ENCODE results near the gene PTGIS. TPM values are rescaled to one million over a fixed set of nuclear protein-coding genes. Genes with fewer than 3 reads are reported as not detected.

Gene PTGIS
- total and polyA plus RNA-seq, 5 experiments from 2014 or later = not detected

DNA sequence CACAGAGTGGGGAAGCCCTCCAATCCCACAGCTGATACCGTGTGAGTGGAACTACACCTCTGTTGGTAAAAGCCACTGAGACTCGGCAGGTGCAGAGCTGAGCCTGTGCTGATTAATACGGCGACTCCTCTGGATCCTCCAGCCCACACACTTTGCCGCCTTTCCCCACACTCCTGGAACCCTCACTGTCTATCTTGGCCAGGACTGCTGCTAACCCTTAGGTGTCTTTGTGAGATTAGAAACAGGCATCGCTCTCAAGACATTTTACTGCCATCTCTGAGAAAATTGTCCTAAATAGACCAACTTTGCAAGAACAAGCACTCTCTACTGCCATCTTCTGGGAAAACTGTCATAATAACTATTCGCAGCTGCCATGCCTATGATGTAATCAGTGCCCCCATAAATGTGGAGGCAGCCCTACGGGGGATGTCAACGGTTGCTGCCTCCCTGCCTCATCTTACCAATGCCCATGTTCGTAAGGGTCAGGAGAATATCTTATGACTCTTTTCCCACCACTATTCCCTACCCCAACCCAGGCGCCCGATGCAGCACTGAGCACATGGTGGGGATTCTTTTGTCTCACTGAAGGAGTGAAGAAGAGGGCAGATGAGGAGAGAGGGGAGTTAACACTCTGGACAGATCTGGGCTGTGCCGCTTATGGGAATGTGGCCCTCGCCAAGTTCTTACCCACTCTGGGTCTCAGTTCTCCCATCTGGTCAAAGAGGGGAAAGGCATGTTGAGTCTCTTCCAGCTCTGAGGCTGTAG, 59.3 kb downstream of the PTGIS start:
- no peak overlapping the region for H3K27ac Mint-ChIP-seq
- peak in 4 of 10 donors; percentile 4 to 45 (median 24) for DNase-seq
- H3K9me3 Mint-ChIP-seq = no peaks in the 10 kb centered on the region
- no peak overlapping the region for H3K4me3 Mint-ChIP-seq
- POLR2A ChIA-PET = no interaction called here
- ATAC-seq = no peak
- H3K4me1 Mint-ChIP-seq = peaks cover 0 to 4% (median 0%) of the 10 kb centered on the region in 4 donors
- peaks cover 17 to 45% (median 27%) of the 10 kb centered on the region in 5 donors for H3K27me3 Mint-ChIP-seq
- H3K36me3 Mint-ChIP-seq = no peaks in the 10 kb centered on the region

DNA sequence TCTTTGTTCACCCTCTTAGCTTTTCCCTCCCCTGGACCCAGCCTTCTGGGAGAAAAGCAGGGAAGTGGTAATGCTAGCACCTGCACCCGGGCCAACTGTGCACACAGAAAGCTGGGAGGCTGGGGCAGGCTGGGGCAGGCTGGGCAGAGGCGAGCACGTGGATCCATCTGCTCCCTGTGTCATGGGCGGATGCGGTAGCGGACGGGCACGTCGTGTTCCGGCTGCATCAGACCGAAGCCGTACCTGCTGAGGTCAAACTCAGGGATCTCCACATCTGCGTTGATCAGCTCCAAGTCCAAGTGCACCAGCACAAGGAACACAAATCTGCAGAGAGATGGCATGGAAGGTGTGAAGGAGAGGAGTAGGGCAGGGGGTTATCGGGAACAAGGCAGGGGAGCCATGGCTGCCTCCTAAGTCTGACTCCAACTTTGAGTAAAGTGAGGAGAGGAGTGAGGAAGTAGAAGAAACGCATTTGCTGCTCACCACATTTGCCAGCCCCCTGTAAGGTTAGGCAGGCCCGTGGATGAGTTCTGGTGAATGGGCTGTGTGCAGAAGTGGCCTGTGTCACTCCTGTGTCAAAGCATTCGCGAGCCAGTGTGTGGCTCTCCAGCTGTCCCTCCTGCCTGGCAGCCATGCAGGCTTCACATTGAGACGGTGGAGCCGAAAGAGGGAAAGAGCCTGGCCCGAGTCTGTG, 60.0 kb downstream of the PTGIS start:
- peaks cover 19 to 49% (median 30%) of the 10 kb centered on the region in 5 donors for H3K27me3 Mint-ChIP-seq

DNA sequence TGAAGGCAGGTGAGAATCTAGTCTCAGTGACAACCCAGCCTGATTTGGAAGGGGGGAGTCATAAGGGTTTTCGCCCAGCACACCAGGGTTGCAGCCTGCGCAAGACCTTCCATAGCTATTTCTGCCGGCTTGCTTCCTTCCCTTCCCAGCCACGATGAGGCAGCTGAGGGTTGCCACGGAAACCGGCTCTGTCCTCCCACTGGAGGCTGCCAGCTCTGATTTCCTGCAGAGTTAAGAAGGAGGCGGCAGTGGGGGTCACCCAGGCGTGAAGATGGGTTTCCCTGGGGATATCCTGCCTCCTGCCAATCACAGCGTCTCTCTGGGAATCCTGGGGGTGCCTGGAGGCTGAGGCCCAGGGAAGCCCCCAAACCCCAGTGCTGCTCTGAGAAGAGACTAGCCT, 62.4 kb downstream of the PTGIS start:
- Mint-ChIP-seq H3K27ac (no peak overlapping the region), H3K36me3 (no peaks in the 10 kb centered on the region)
- POLR2A ChIA-PET = interaction anchor here (0.6 kb wide), 1 partner anchor 20 kb away, joined by 3 read pairs; no protein-coding TSS in a partner anchor

More for the DNA sequence above, 60.0 kb downstream of the PTGIS start:
- Mint-ChIP-seq H3K36me3 (no peaks in the 10 kb centered on the region), H3K4me3 (no peak overlapping the region), H3K4me1 (peaks cover 0 to 4% (median 0%) of the 10 kb centered on the region in 4 donors), H3K9me3 (no peaks in the 10 kb centered on the region), H3K27ac (no peak overlapping the region)
- DNase-seq (no peak), ATAC-seq (no peak)
- POLR2A ChIA-PET = no interaction called here

DNA sequence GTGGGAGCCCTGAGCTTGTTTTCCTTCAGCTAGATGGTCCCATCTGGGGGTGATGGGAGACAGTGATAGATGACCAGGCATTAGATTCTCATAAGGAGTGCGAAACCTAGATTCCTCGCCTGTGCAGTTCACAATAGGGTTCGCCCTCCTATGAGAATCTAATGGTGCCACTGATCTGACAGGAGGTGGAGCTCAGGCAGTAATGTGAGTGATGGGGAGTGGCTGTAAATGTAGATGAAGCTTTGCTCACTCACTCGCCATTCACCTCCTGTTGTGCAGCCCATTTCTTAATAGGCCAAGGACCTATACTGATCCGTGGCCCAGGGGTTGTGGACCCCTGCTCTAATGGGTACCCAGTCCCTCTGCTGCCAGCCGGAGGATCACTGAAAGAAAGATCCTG, 64.8 kb downstream of the PTGIS start:
- peaks cover 12 to 30% (median 27%) of the 10 kb centered on the region in 5 donors for H3K27me3 Mint-ChIP-seq
- no peak overlapping the region for H3K27ac Mint-ChIP-seq
- DNase-seq (no peak), ATAC-seq (no peak)
- H3K9me3 Mint-ChIP-seq = peaks cover 0 to 5% (median 0%) of the 10 kb centered on the region in 9 donors
- no peaks in the 10 kb centered on the region for H3K4me1 Mint-ChIP-seq
- no peaks in the 10 kb centered on the region for H3K36me3 Mint-ChIP-seq
- no peak overlapping the region for H3K4me3 Mint-ChIP-seq
- POLR2A ChIA-PET = no interaction called here

More for the DNA sequence above, 62.4 kb downstream of the PTGIS start:
- ATAC-seq = no peak
- Mint-ChIP-seq H3K27me3 (peaks cover 18 to 46% (median 30%) of the 10 kb centered on the region in 5 donors), H3K4me3 (no peak overlapping the region), H3K4me1 (peaks cover 0 to 4% (median 0%) of the 10 kb centered on the region in 4 donors), H3K9me3 (peaks cover 0 to 2% (median 0%) of the 10 kb centered on the region in 9 donors)
- DNase-seq = no peak

DNA sequence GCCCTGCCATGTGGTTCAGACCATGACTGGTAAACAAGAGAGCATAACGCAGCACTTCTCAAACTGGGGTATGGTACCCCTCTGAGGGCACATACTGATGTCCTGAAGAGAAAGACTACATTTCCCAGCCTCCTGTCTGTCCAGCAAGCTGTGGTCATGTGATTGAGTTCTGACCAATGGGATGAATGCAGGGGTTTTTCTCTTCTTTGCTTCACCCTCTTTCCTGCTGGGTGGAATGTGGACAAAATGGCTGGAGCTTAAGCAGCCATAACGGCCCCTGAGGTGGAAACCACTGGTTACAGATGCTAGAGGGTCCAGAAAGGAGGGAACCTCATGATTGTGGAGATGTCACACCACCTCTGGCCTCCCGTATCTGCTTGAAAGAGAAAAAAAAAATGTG, 66.0 kb downstream of the PTGIS start:
- DNase-seq = no peak
- Mint-ChIP-seq H3K4me1 (peaks cover 0 to 3% (median 0%) of the 10 kb centered on the region in 4 donors), H3K9me3 (peaks cover 0 to 5% (median 0%) of the 10 kb centered on the region in 9 donors), H3K4me3 (no peak overlapping the region), H3K36me3 (no peaks in the 10 kb centered on the region), H3K27ac (no peak overlapping the region), H3K27me3 (peaks cover 9 to 35% (median 30%) of the 10 kb centered on the region in 5 donors)
- POLR2A ChIA-PET = no interaction called here
- no peak for ATAC-seq

DNA sequence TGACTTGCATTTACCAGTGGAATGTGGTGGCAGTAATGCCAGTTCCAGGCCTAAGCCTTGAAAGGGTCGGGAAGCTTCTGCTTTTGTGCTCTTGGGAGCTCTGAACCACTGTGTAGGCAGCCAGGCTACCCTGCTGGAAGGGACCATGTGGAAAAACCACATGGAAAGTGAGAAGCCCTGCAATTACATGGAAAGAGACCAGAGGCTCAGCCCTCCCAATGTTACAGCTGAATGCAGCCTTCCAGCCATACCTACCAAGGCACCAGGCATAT, 70.6 kb downstream of the PTGIS start:
- H3K9me3 Mint-ChIP-seq = peaks cover 0 to 5% (median 0%) of the 10 kb centered on the region in 9 donors
- no peak overlapping the region for H3K27ac Mint-ChIP-seq
- POLR2A ChIA-PET = no interaction called here
- peaks cover 15 to 29% (median 26%) of the 10 kb centered on the region in 5 donors for H3K27me3 Mint-ChIP-seq
- H3K4me1 Mint-ChIP-seq = peaks cover 0 to 4% (median 0%) of the 10 kb centered on the region in 4 donors
- H3K36me3 Mint-ChIP-seq = no peaks in the 10 kb centered on the region
- ATAC-seq (no peak), DNase-seq (no peak)
- no peak overlapping the region for H3K4me3 Mint-ChIP-seq

DNA sequence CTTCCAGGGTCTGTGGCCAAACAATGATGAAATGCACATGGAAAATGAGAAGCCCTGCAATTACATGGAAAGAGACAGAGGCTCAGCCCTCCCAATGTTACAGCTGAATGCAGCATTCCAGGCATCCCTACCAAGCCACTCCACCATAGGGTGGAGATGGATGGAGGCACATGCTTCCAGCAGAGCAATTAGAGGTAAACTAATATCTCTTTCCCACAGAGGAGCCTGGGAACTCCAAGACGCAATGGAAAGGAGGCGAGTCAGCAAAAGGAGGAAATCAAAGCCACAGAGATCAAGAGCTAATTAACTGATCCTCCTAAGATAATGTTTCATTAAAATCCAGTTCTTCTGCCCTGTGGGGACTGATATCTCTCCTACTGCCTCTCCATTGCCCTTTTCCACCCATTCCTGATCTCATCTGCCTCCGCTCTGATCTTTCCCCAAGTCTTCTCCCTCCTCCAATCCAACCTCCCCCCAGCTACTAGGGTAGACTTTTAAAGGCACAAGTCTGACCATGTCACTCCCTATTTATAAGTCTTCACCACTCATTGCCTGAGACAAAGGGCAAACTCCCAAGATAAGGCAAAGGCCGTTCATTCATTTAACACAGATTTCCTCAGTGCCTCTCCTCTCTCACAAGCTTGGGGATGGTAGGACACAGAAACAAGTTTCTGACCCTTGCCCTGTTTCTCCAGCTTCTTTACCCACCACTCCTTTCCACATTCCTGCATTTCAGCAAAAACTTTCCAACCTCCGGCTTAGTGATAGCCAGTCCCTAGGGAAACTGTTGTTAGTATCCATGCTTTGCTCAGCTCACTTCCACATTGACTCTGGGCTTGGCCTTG, 71.2 kb downstream of the PTGIS start:
- POLR2A ChIA-PET = no interaction called here
- H3K36me3 Mint-ChIP-seq = no peaks in the 10 kb centered on the region

DNA sequence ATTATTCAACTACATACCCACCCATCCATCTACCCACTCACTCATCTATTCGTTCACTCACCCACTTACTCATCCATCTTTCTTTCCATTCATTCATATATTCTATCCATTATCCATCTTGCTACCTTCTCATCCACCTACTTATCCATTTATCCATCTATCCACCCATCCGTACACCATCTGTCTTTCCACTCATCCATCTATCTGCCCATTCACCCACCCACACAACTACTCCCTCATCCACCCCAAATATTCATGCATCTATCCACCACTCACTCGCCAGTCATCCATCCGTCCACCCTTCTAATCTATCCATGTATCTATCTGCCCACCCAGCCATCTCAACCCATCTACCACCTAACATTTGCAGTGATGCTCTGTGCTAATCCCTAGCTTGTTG, 71.9 kb downstream of the PTGIS start:
- POLR2A ChIA-PET = no interaction called here
- DNase-seq (no peak), ATAC-seq (no peak)
- peaks cover 0 to 4% (median 0%) of the 10 kb centered on the region in 4 donors for H3K4me1 Mint-ChIP-seq
- peaks cover 0 to 10% (median 2%) of the 10 kb centered on the region in 9 donors for H3K9me3 Mint-ChIP-seq
- H3K27ac Mint-ChIP-seq = no peak overlapping the region
- H3K27me3 Mint-ChIP-seq = peaks cover 12 to 36% (median 27%) of the 10 kb centered on the region in 5 donors
- H3K36me3 Mint-ChIP-seq = no peaks in the 10 kb centered on the region
- no peak overlapping the region for H3K4me3 Mint-ChIP-seq

More for the DNA sequence above, 71.2 kb downstream of the PTGIS start:
- peaks cover 0 to 5% (median 0%) of the 10 kb centered on the region in 9 donors for H3K9me3 Mint-ChIP-seq
- DNase-seq (no peak), ATAC-seq (no peak)
- peaks cover 15 to 31% (median 27%) of the 10 kb centered on the region in 5 donors for H3K27me3 Mint-ChIP-seq
- no peak overlapping the region for H3K4me3 Mint-ChIP-seq
- H3K27ac Mint-ChIP-seq = no peak overlapping the region
- H3K4me1 Mint-ChIP-seq = peaks cover 0 to 4% (median 0%) of the 10 kb centered on the region in 4 donors

DNA sequence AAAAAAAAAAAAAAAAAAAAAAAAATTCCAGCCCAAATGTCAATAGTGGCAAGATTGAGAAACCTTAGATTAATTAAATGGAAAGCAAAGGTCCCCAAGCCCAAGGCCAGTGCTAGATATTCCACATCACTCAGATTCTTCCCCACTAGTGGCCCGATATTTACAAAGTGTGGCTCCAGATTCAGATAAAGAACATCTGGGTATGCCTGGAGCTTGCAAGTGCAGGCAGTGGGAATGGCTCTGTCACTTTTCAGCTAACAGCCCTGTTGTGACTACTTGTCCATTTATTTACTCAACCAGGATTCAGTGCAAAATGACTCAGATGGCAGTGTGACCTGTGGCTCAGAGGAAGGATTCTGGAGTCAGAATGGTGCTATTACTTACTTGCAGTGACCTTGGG, 77.2 kb downstream of the PTGIS start:
- Mint-ChIP-seq H3K27ac (no peak overlapping the region), H3K4me3 (no peak overlapping the region), H3K27me3 (peaks cover 38 to 52% (median 47%) of the 10 kb centered on the region in 5 donors), H3K36me3 (peaks cover 0 to 11% (median 5%) of the 10 kb centered on the region in 3 donors), H3K4me1 (no peaks in the 10 kb centered on the region), H3K9me3 (peaks cover 0 to 21% (median 9%) of the 10 kb centered on the region in 9 donors)
- DNase-seq (no peak), ATAC-seq (no peak)
- POLR2A ChIA-PET = no interaction called here

DNA sequence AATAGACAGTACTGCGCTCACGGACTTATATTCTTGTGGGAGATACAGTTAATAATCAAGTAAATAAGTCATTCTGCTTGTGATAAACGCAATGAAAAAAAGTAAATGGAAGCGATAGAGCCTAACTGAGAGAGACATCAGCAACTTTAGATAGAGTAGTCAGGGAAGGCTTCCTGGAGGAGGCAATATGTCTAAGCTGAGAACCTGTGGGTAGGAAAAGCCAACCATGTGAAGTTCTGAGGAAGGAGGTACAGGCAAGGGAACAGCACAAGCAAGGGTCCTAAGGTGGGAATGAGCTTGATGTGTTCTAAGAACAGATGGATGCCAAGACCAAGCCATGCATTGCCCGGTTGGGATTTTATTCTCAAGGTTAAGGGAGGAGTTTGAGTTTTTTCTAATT, 78.2 kb downstream of the PTGIS start:
- H3K27me3 Mint-ChIP-seq = peaks cover 45 to 62% (median 55%) of the 10 kb centered on the region in 5 donors
- no peak overlapping the region for H3K27ac Mint-ChIP-seq
- H3K4me3 Mint-ChIP-seq = no peak overlapping the region
- peaks cover 0 to 2% (median under 1%) of the 10 kb centered on the region in 4 donors for H3K4me1 Mint-ChIP-seq
- peaks cover 0 to 21% (median 9%) of the 10 kb centered on the region in 9 donors for H3K9me3 Mint-ChIP-seq
- peaks cover 0 to 11% (median 5%) of the 10 kb centered on the region in 3 donors for H3K36me3 Mint-ChIP-seq
- POLR2A ChIA-PET = no interaction called here
- DNase-seq = no peak
- ATAC-seq = no peak

DNA sequence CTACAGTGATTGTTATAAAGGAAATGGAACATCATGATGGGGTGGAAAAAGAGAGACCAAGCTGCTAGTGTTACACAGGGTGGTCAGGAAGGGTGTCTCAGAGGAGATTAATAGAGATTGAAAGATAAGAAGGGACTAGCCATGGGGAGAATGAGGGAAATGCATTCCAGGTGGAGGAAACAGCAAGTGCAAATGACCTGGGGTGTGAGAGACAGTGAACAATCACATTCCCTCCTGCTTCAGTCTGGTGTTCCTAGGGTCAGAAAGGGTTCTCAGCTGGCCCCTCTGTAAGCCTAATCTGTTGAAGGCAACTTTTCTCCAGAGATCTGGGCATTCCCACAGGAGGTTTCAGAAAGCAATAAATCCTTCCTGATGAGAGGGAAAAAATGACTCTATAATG, 81.9 kb downstream of the PTGIS start:
- peak overlapping the region in 1 of 10 donors; percentile 42 for H3K4me3 Mint-ChIP-seq

DNA sequence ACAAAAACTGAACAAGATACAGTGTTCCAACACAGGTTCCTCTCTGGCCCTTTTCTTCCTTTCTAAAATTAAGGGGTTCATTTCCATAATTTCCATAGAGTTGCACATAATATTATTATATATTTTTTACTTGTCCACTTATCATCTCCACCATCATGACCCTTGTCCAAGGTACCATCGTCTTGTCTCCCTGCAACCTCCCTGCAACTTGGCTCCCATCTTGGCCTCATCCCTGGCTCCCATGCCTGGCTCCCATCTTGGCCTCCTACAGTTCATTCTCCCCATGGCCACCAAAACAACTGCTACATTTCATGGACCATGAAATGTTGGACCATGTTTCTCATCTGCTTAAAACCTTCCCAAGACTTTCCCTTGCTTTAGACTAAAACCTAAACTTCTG, 82.4 kb downstream of the PTGIS start:
- Mint-ChIP-seq H3K36me3 (peaks cover 3 to 16% (median 8%) of the 10 kb centered on the region in 3 donors), H3K9me3 (peaks cover 0 to 17% (median 9%) of the 10 kb centered on the region in 9 donors), H3K4me3 (peak overlapping the region in 3 of 10 donors; percentile 0 to 46 (median 15)), H3K27ac (no peak overlapping the region), H3K27me3 (peaks cover 56 to 78% (median 64%) of the 10 kb centered on the region in 5 donors), H3K4me1 (peaks cover 2 to 9% (median 6%) of the 10 kb centered on the region in 4 donors)
- no peak for DNase-seq
- POLR2A ChIA-PET = interaction anchor here (0.5 to 0.7 kb wide), 2 partner anchors 20 to 1441 kb away, joined by 3 to 4 read pairs; no protein-coding TSS in a partner anchor
- ATAC-seq = no peak

More for the DNA sequence above, 81.9 kb downstream of the PTGIS start:
- DNase-seq (no peak), ATAC-seq (no peak)
- Mint-ChIP-seq H3K9me3 (peaks cover 0 to 17% (median 9%) of the 10 kb centered on the region in 9 donors), H3K4me1 (peaks cover 2 to 9% (median 6%) of the 10 kb centered on the region in 4 donors), H3K36me3 (peaks cover 3 to 16% (median 5%) of the 10 kb centered on the region in 3 donors), H3K27ac (no peak overlapping the region), H3K27me3 (peaks cover 53 to 74% (median 59%) of the 10 kb centered on the region in 5 donors)
- POLR2A ChIA-PET = interaction anchor here (0.5 kb wide), 1 partner anchor 19 kb away, joined by 3 read pairs; no protein-coding TSS in a partner anchor
